PFSK-1 (cell line): Measurements from ENCODE around the gene EEFSEC.

Source experiments
- FOXP2 ChIP-seq: optimal IDR thresholded peaks from 2 replicates; pipeline ENCODE3; 2011; ENCODE audit warnings: borderline replicate concordance, control low read depth, inconsistent platforms; ENCODE audit not compliant: insufficient read depth; ENCODE audit errors: extremely low read length, extremely low read depth
- POLR2AphosphoS5 ChIP-seq: IDR thresholded peaks from 2 replicates; pipeline ENCODE4 v1.6.1; 2012; ENCODE audit warnings: low read depth, mild to moderate bottlenecking, control low read depth, low read length, moderate library complexity
- SIN3A ChIP-seq: IDR thresholded peaks from 2 replicates; pipeline ENCODE4 v1.6.1; 2012; ENCODE audit warnings: mild to moderate bottlenecking, low read length, moderate library complexity, borderline replicate concordance; ENCODE audit not compliant: insufficient read depth
- TAF1 ChIP-seq: IDR thresholded peaks from 2 replicates; pipeline ENCODE4 v1.6.1; 2012; ENCODE audit warnings: low read length, control low read depth, borderline replicate concordance; ENCODE audit not compliant: insufficient read depth
- TF ChIP-seq, protein P1 (sequence below), 2 experiments: IDR thresholded peaks; 2 replicates each; pipeline versions ENCODE4 v1.6.1 to v1.8.0; 2011 to 2012; ENCODE audit warnings: low read depth in 2 of 2, low read length in 2 of 2, control low read depth in 1 of 2, inconsistent platforms in 1 of 2, mild to moderate bottlenecking in 1 of 2, moderate library complexity in 1 of 2; ENCODE audit not compliant: insufficient read depth in 1 of 2

EEFSEC gene

DNA sequence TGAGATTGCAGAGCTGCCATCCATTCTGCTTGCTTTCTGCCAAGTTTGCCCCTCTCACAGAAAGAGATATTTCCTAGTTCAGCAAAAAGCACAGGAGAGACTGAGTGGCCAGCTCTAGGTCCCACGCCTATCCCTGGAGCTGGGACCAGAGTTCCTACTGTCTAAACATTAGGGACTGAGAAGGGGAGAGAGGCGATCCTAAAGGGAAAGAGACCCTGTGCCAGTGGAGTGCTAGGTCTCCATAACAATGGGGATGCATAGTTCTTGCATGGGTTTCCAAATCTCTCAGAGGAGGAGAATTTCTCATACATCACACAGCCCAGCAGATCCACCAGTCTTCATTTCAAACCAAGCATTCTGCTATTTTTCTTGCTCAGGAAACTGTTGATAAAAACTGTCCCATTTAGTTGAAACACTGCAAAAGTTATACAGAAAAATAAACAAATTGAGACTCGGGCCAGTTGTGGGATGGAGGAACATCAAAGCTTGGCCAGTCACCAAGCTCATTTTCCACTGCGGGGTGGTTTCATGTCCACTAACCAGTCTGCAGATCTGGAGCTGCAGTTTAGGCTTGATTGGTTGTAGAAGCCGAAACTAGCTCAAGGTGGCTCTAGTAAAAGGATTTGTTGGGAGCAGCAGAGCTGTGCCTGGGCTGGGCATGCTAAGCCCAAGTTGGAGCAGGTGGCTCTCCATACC lies 62.7 kb downstream of the EEFSEC start:
- no peak for TF ChIP-seq SIN3A
- no peak for TF ChIP-seq POLR2AphosphoS5
- no peak for TF ChIP-seq FOXP2
- no peak for TF ChIP-seq TAF1
- TF ChIP-seq, protein P1, sequence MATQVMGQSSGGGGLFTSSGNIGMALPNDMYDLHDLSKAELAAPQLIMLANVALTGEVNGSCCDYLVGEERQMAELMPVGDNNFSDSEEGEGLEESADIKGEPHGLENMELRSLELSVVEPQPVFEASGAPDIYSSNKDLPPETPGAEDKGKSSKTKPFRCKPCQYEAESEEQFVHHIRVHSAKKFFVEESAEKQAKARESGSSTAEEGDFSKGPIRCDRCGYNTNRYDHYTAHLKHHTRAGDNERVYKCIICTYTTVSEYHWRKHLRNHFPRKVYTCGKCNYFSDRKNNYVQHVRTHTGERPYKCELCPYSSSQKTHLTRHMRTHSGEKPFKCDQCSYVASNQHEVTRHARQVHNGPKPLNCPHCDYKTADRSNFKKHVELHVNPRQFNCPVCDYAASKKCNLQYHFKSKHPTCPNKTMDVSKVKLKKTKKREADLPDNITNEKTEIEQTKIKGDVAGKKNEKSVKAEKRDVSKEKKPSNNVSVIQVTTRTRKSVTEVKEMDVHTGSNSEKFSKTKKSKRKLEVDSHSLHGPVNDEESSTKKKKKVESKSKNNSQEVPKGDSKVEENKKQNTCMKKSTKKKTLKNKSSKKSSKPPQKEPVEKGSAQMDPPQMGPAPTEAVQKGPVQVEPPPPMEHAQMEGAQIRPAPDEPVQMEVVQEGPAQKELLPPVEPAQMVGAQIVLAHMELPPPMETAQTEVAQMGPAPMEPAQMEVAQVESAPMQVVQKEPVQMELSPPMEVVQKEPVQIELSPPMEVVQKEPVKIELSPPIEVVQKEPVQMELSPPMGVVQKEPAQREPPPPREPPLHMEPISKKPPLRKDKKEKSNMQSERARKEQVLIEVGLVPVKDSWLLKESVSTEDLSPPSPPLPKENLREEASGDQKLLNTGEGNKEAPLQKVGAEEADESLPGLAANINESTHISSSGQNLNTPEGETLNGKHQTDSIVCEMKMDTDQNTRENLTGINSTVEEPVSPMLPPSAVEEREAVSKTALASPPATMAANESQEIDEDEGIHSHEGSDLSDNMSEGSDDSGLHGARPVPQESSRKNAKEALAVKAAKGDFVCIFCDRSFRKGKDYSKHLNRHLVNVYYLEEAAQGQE (IDR thresholded peaks at IDR 0.05; ENCODE audit: insufficient read depth in 1 of 2, low read depth in 2 of 2, low read length in 2 of 2), result no peak

DNA sequence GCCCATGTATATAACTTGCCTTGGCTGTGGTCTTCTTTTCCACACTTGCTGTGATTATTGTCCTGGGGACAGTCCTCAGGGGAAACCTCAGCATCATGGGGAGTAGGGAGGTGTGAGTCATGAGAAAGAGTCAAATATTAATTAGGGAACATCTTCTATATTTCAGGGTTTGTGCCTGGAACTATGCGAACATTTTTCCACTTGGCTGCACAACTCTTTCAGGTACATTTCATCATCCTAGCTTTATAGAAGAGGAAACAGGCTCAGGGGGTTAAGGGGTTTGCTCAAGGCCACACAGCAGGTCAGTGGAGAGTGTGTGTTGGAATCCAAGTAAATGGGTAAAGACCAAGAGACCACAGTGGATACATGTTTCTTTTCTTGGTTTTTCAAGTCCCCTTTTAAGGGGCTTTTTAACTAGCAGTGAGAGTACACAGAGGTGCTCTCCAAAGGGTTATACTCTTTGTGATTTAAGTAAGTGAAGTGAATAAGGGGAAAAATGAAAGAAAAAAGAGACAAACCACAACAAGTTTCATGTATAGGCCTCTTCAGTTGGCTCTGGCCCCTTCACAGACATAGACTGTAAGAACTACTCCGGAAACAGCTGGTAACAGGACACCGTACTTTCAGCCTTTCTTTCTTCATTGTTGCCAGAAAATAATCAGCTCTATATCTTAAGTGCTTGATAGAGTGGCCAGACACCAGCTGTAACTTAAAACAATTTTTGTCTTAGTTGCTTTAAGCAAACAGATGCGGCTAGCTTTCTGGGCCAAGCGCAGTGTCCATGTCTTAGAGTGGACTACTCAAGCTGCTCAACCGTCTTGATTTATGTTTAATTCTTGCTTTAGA lies 64.6 kb downstream of the EEFSEC start:
- TF ChIP-seq SIN3A (no peak), POLR2AphosphoS5 (no peak), FOXP2 (no peak), TAF1 (no peak)
- TF ChIP-seq, protein P1 (IDR thresholded peaks at IDR 0.05; ENCODE audit: insufficient read depth in 1 of 2, low read depth in 2 of 2, low read length in 2 of 2), result no peak

DNA sequence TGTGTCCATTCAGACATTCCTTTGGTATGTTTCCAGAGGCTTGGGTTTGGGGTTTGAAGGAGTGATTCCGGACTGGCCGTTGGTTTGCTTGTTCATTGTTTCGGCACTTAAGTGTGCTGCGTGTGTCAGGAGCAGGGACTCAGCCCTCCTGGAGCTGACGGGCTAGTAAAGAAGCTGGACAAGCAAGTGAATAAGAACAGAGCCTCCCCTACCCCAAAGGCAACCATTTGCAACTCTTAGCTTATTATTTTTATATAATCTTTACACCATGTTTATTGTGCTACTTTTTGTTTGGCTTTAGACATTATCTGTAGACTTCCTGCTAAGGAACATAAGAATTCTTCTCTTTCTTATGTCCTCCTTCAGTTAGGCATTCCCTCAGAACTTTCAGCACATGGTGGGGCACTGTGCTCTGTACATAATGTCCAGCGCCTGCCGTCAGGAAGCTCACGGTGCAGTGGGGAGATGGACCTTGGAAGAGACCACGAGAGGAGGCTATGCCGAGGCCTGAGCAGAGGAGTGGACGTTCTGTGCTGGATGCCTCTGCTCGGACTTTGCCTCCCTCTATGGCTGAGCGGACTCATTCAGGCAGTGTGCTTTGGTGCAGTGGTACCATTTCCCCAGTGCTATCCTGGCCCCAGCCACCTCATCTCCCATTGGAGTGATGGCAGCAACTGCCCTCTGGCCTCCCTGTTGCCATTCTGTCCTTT lies 65.4 kb downstream of the EEFSEC start:
- TF ChIP-seq SIN3A, result no peak
- TF ChIP-seq, protein P1 (IDR thresholded peaks at IDR 0.05; ENCODE audit: insufficient read depth in 1 of 2, low read depth in 2 of 2, low read length in 2 of 2), result no peak
- TF ChIP-seq TAF1, result no peak
- TF ChIP-seq FOXP2, result no peak
- no peak for TF ChIP-seq POLR2AphosphoS5

DNA sequence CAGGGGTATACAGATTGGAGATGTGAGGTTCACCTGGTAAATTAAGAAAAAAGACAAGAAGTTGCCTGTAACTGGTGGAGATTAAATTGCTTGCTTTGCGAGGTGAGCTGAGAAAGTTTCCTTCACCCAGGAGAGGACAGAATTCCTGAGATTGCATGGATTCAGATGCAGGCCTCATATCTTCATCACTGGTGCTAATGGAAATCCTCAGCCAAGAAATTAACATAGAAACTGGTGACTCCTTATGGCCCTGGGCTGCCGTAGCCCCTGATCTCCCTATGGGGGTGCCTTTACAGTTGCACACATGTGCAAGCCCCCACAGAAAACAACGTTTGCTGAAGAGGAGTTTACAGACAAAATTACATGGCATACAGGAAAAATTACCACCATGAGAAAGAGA lies 68.0 kb downstream of the EEFSEC start:
- TF ChIP-seq, protein P1 (IDR thresholded peaks at IDR 0.05; ENCODE audit: insufficient read depth in 1 of 2, low read depth in 2 of 2, low read length in 2 of 2), result no peak
- TF ChIP-seq SIN3A, result no peak
- no peak for TF ChIP-seq TAF1
- no peak for TF ChIP-seq POLR2AphosphoS5
- no peak for TF ChIP-seq FOXP2
